Liver (tissue), 9 donors: ENCODE data around the gene TOR4A. TPM values are rescaled to one million over a fixed set of nuclear protein-coding genes. Genes with fewer than 3 reads are reported as not detected.

ENCODE experiments used
- DNase-seq: peaks from one replicate; pipeline ENCODE4 v3.0.0-alpha.2; 2017; ENCODE audit warnings: low spot score
- H3K27ac ChIP-seq, 2 donors: one replicate each; pipeline ENCODE4 v1.7.0; 2013; ENCODE audit warnings: inconsistent platforms in 2 of 2, low read length in 2 of 2, control low read depth in 1 of 2, low read depth in 1 of 2, mild to moderate bottlenecking in 1 of 2
- H3K27me3 ChIP-seq, 4 donors: one replicate each; pipeline versions ENCODE4 v1.6.1 to v1.7.0; 2013; ENCODE audit warnings: low read length in 3 of 4, inconsistent platforms in 1 of 4, mild to moderate bottlenecking in 1 of 4, moderate library complexity in 1 of 4; ENCODE audit not compliant: control insufficient read depth in 4 of 4, insufficient read depth in 4 of 4
- H3K36me3 ChIP-seq, 4 donors: one replicate each; pipeline versions ENCODE4 v1.6.1 to v1.7.0; 2013; ENCODE audit warnings: low read length in 3 of 4, mild to moderate bottlenecking in 3 of 4, low read depth in 1 of 4, moderate library complexity in 1 of 4; ENCODE audit not compliant: control insufficient read depth in 4 of 4, insufficient read depth in 3 of 4
- H3K4me1 ChIP-seq, 4 donors: one replicate each; pipeline versions ENCODE4 v1.6.1 to v1.7.0; 2013; ENCODE audit warnings: low read length in 3 of 4, mild to moderate bottlenecking in 3 of 4, moderate library complexity in 1 of 4; ENCODE audit not compliant: control insufficient read depth in 4 of 4, insufficient read depth in 4 of 4
- H3K4me3 ChIP-seq, 3 donors: one replicate each; pipeline versions ENCODE4 v1.6.1 to v1.7.0; 2013; ENCODE audit warnings: low read length in 3 of 3, control low read depth in 1 of 3, low read depth in 1 of 3, mild to moderate bottlenecking in 1 of 3
- H3K9ac ChIP-seq, 2 donors: one replicate each; pipeline ENCODE4 v1.7.0; 2013; ENCODE audit warnings: low read length in 2 of 2, mild to moderate bottlenecking in 2 of 2, moderate library complexity in 2 of 2, control low read depth in 1 of 2, low read depth in 1 of 2
- H3K9me3 ChIP-seq, 4 donors: one replicate each; pipeline versions ENCODE4 v1.6.1 to v1.7.0; 2013; ENCODE audit warnings: low read length in 3 of 4; ENCODE audit not compliant: control insufficient read depth in 4 of 4
- ATF3 ChIP-seq: IDR thresholded peaks from 2 replicates; pipeline ENCODE4 v1.6.1; 2016; ENCODE audit warnings: antibody characterized with exemption
- EGR1 ChIP-seq, 2 donors: IDR thresholded peaks; 2 replicates each; pipeline ENCODE4 v1.6.1; 2016 to 2018; ENCODE audit warnings: antibody characterized with exemption in 2 of 2, low read depth in 2 of 2
- FOXA1 ChIP-seq: IDR thresholded peaks from 2 replicates; pipeline ENCODE4 v1.6.1; 2016; ENCODE audit warnings: antibody characterized with exemption
- FOXA2 ChIP-seq: IDR thresholded peaks from 2 replicates; pipeline ENCODE4 v1.6.1; 2016; ENCODE audit warnings: antibody characterized with exemption
- GABPA ChIP-seq, 2 donors: IDR thresholded peaks in 1 of 2; conservative IDR thresholded peaks in 1 of 2; 2 replicates each; pipeline ENCODE4 v1.6.1; 2016; ENCODE audit warnings: antibody characterized with exemption in 2 of 2, mild to moderate bottlenecking in 1 of 2, moderate library complexity in 1 of 2
- HNF4A ChIP-seq, 2 donors: conservative IDR thresholded peaks; 2 replicates each; pipeline ENCODE4 v1.6.1; 2016; ENCODE audit warnings: antibody characterized with exemption in 2 of 2, mild to moderate bottlenecking in 2 of 2
- HNF4G ChIP-seq: IDR thresholded peaks from 2 replicates; pipeline ENCODE4 v1.6.1; 2016; ENCODE audit warnings: antibody characterized with exemption
- NR2F2 ChIP-seq: IDR thresholded peaks from 2 replicates; pipeline ENCODE4 v1.6.1; 2016; ENCODE audit warnings: antibody characterized with exemption
- REST ChIP-seq: IDR thresholded peaks from 2 replicates; pipeline ENCODE4 v1.6.1; 2016; ENCODE audit warnings: antibody characterized with exemption, mild to moderate bottlenecking
- RXRA ChIP-seq, 2 donors: IDR thresholded peaks; 2 replicates each; pipeline ENCODE4 v1.6.1; 2017 to 2018; ENCODE audit warnings: antibody characterized with exemption in 2 of 2, mild to moderate bottlenecking in 1 of 2
- SP1 ChIP-seq: IDR thresholded peaks from 2 replicates; pipeline ENCODE4 v1.6.1; 2018; ENCODE audit warnings: antibody characterized with exemption, mild to moderate bottlenecking
- TAF1 ChIP-seq: conservative IDR thresholded peaks from 2 replicates; pipeline ENCODE4 v1.6.1; 2016; ENCODE audit warnings: antibody characterized with exemption, mild to moderate bottlenecking
- YY1 ChIP-seq: IDR thresholded peaks from 2 replicates; pipeline ENCODE4 v1.6.1; 2016; ENCODE audit warnings: antibody characterized with exemption, mild to moderate bottlenecking
- WGBS: extraction: QIAGEN DNeasy Blood & Tissue Kit; methylation state at CpG from one replicate; pipeline ENCODE4 v1.1.7; 2013; 5-methylcytosine and 5-hydroxymethylcytosine counted together
- polyA plus RNA-seq, 2 donors: library from polyadenylated mRNA; stranded (reverse) in 1 of 2; unstranded in 1 of 2; fragments of 200-250 nt in 1 of 2; fragments of >200 nt in 1 of 2; fragmentation: Nextera tagmentation in 1 of 2; extraction: Ambion mirVana in 1 of 2; gene quantifications; one replicate each; pipeline versions ENCODE4 v1.2.1 to v1.2.3, GENCODE V29; 2013 to 2015
- total RNA-seq, 2 donors: library from RNA; depleted of rRNA; stranded (reverse); fragments of >200 nt; gene quantifications; one replicate each; pipeline ENCODE4 v1.2.3, GENCODE V29; 2014
- TF ChIP-seq, protein P1 (sequence below): IDR thresholded peaks from 2 replicates; pipeline ENCODE4 v1.6.1; 2016; ENCODE audit warnings: antibody characterized with exemption
- TF ChIP-seq, protein P2 (sequence below): fragments of 150-350 bp; IDR thresholded peaks from 2 replicates; pipeline ENCODE4 v1.5.1; 2017; ENCODE audit warnings: improper control_type of control experiment, low read depth, low read length; ENCODE audit not compliant: missing input control
- TF ChIP-seq, protein P3 (sequence below): IDR thresholded peaks from 2 replicates; pipeline ENCODE4 v1.6.1; 2016; ENCODE audit warnings: antibody characterized with exemption
- donor health status: healthy.
- donor health status: healthy.
- donor health status: healthy.
- donor health status: healthy.
- donor health status: healthy.

The TOR4A gene
- total and polyA plus RNA-seq, 4 donors: 0.35 to 5.1 (median 4.3) TPM

- Histone ChIP-seq H3K4me3 (no peak overlapping the region), H3K36me3 (no peaks in the 10 kb centered on the region), H3K27ac (no peak overlapping the region), H3K27me3 (no peaks in the 10 kb centered on the region), H3K9ac (no peak overlapping the region), H3K9me3 (no peaks in the 10 kb centered on the region), H3K4me1 (peaks cover 0 to 1% (median 0%) of the 10 kb centered on the region in 4 donors)
- TF ChIP-seq, protein P1, sequence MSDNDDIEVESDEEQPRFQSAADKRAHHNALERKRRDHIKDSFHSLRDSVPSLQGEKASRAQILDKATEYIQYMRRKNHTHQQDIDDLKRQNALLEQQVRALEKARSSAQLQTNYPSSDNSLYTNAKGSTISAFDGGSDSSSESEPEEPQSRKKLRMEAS: no peak
- no peak for TF ChIP-seq GABPA (IDR thresholded peaks at IDR 0.05 in 1 of 2, conservative IDR thresholded peaks at IDR 0.05 in 1 of 2)
- TF ChIP-seq SP1: no peak
- TF ChIP-seq EGR1 (IDR thresholded peaks at IDR 0.05; ENCODE audit: low read depth in 2 of 2): no peak
- TF ChIP-seq ATF3: no peak
- TF ChIP-seq, protein P2, sequence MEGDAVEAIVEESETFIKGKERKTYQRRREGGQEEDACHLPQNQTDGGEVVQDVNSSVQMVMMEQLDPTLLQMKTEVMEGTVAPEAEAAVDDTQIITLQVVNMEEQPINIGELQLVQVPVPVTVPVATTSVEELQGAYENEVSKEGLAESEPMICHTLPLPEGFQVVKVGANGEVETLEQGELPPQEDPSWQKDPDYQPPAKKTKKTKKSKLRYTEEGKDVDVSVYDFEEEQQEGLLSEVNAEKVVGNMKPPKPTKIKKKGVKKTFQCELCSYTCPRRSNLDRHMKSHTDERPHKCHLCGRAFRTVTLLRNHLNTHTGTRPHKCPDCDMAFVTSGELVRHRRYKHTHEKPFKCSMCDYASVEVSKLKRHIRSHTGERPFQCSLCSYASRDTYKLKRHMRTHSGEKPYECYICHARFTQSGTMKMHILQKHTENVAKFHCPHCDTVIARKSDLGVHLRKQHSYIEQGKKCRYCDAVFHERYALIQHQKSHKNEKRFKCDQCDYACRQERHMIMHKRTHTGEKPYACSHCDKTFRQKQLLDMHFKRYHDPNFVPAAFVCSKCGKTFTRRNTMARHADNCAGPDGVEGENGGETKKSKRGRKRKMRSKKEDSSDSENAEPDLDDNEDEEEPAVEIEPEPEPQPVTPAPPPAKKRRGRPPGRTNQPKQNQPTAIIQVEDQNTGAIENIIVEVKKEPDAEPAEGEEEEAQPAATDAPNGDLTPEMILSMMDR: no peak
- no peak for TF ChIP-seq TAF1
- no peak for TF ChIP-seq YY1
- no peak for TF ChIP-seq REST
- WGBS: 95% methylated on average over 12 of the region's 12 CpGs
- no peak for DNase-seq
These were observed 48.3 kb downstream of the TOR4A start for GRCh38 chr9:137325799-137326198.

DNA sequence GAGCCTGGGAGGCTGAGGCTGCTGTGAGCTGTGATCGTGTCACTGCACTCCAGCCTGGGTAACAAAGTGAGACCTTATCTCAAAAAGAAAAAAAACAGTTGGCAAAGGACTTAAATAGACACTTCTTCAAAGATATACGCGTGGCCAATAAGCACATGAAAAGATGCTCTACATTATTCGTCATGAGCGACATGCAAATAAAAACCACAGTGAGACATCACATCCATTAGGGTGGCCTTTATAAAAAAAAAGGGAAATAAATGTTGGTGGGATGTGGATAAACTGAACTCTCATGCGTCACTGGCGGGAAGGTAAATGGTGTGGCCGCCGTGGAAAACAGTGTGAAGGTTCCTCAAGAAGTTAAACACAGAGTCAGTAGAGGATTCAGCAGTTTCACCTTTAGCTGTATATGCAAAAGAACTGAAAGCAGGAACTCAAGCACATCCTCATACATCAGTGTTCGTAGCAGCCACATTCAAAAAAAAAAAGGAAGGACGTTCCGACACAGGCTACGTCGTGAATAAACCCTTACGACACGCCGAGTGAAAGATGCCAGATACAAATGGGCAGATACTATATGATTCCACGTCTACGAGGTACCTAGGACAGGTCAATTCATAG, 49.0 kb downstream of the TOR4A start:
- DNase-seq: no peak
- H3K36me3 ChIP-seq: no peaks in the 10 kb centered on the region
- TF ChIP-seq, protein P3, sequence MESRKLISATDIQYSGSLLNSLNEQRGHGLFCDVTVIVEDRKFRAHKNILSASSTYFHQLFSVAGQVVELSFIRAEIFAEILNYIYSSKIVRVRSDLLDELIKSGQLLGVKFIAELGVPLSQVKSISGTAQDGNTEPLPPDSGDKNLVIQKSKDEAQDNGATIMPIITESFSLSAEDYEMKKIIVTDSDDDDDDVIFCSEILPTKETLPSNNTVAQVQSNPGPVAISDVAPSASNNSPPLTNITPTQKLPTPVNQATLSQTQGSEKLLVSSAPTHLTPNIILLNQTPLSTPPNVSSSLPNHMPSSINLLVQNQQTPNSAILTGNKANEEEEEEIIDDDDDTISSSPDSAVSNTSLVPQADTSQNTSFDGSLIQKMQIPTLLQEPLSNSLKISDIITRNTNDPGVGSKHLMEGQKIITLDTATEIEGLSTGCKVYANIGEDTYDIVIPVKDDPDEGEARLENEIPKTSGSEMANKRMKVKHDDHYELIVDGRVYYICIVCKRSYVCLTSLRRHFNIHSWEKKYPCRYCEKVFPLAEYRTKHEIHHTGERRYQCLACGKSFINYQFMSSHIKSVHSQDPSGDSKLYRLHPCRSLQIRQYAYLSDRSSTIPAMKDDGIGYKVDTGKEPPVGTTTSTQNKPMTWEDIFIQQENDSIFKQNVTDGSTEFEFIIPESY: no peak
- TF ChIP-seq ATF3: no peak
- no peak for TF ChIP-seq TAF1
- TF ChIP-seq, protein P1: no peak
- no peak for TF ChIP-seq HNF4A (conservative IDR thresholded peaks at IDR 0.05)
- no peak for TF ChIP-seq SP1
- TF ChIP-seq, protein P2: no peak
- TF ChIP-seq NR2F2: no peak
- TF ChIP-seq HNF4G: no peak
- no peak for TF ChIP-seq RXRA (IDR thresholded peaks at IDR 0.05)
- no peak for TF ChIP-seq FOXA1
- TF ChIP-seq YY1: no peak
- TF ChIP-seq REST: no peak
- TF ChIP-seq FOXA2: no peak

More for the DNA sequence above, 49.0 kb downstream of the TOR4A start:
- Histone ChIP-seq H3K4me1 (peaks cover 0 to 1% (median 0%) of the 10 kb centered on the region in 4 donors), H3K9me3 (no peaks in the 10 kb centered on the region), H3K4me3 (no peak overlapping the region), H3K27ac (no peak overlapping the region), H3K9ac (no peak overlapping the region), H3K27me3 (no peaks in the 10 kb centered on the region)
- 82% methylated on average over 19 of the region's 19 CpGs for WGBS
